ENCODE results near the gene ITGA11. TPM values are rescaled to one million over a fixed set of nuclear protein-coding genes. Genes with fewer than 3 reads are reported as not detected.

ITGA11 gene
- total RNA-seq, 1 experiment from 2014 or later = 0.70 TPM

DNA sequence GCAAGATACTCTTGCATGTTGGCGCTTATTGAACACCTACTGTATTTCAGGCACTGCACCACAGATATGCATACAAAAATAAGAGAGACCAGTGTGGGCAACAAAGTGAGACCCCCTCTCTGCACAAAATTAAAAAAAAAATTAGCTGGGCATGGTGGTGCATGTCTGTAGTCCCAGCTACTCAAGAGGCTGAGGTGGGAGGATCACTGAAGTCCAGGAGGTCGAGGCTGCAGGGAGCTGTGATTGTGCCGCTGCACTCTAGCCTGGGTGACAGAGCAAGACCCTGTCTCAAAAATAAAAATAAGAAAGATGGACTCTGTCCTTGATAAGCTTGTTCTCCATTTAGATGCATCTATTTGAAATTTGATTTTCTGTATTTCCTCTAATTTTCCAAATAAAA lies 133.6 kb downstream of the ITGA11 start:
- POLR2A ChIA-PET (ENCODE audit: unreplicated experiment) = no interaction called here
- Histone ChIP-seq H3K4me2 (no peak overlapping the region), H3K36me3 (ENCODE audit: low read depth) (no peaks in the 10 kb centered on the region), H3K27me3 (ENCODE audit: insufficient read depth, low read depth) (no peaks in the 10 kb centered on the region), H3K4me1 (replicated peaks; ENCODE audit: insufficient read depth) (no peaks in the 10 kb centered on the region), H3K27ac (no peak overlapping the region), H3K79me2 (ENCODE audit: low read depth) (no peaks in the 10 kb centered on the region), H3K9me2 (ENCODE audit: insufficient read depth) (no peaks in the 10 kb centered on the region), H3F3A (ENCODE audit: insufficient read depth, low read depth) (no peaks in the 10 kb centered on the region), H3K9me3 (ENCODE audit: insufficient read depth, low read depth) (no peaks in the 10 kb centered on the region), H4K20me1 (ENCODE audit: insufficient read depth) (peaks cover 2% of the 10 kb centered on the region; the same call in 1 of the 2 replicates), H2AFZ (no peak overlapping the region), H3K4me3 (no peak overlapping the region)
- DNase-seq = no peak
- intact Hi-C loops (cut with micrococcal nuclease; ENCODE audit: unreplicated experiment) = no loop called here
- no TSS peak for BruUV-seq (replicated peaks)
- CTCF ChIA-PET = no interaction called here
- TF ChIP-seq, protein P1, sequence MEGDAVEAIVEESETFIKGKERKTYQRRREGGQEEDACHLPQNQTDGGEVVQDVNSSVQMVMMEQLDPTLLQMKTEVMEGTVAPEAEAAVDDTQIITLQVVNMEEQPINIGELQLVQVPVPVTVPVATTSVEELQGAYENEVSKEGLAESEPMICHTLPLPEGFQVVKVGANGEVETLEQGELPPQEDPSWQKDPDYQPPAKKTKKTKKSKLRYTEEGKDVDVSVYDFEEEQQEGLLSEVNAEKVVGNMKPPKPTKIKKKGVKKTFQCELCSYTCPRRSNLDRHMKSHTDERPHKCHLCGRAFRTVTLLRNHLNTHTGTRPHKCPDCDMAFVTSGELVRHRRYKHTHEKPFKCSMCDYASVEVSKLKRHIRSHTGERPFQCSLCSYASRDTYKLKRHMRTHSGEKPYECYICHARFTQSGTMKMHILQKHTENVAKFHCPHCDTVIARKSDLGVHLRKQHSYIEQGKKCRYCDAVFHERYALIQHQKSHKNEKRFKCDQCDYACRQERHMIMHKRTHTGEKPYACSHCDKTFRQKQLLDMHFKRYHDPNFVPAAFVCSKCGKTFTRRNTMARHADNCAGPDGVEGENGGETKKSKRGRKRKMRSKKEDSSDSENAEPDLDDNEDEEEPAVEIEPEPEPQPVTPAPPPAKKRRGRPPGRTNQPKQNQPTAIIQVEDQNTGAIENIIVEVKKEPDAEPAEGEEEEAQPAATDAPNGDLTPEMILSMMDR (conservative IDR thresholded peaks at IDR 0.05) = no peak
- no peak for TF ChIP-seq EZH2 (IDR thresholded peaks at IDR 0.05; ENCODE audit: low read depth)

DNA sequence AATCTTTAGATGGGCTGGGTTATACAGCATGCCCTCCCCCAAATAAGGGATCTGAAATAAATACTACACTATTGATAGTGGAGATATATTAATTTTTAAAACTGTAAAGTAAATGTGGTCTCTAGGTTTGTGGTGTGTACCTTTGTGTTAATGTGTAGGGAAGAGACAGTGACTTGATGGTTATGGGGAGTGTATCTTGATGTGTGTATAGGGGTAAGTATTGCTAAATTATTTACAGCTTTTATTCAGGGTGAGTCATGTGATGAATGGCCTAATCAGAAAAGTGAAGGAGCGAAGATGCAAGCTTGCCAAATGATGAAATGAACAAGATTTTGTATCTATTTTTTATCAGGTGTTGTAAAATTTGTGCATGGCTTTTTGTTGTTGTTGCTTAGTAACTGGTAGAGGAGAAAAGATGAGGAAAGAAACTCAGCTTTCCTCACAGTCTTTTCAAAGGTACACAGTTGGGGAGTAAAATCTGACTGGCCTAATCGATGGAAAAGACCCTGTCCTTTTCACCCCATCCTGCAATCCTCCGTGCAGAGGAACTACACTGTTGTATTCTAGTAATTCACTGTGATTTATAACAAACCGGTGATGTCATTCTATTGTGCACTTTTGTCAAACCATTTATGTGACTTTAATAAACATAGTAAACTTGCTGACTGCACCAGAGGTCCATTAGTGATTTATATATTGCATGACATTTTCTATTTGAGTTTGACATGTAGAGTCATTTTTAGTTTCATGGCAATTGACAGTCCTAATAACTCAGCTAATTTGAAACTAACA lies 136.8 kb downstream of the ITGA11 start:
- TF ChIP-seq, protein P1 (conservative IDR thresholded peaks at IDR 0.05) = no peak
- no peak for TF ChIP-seq EZH2 (IDR thresholded peaks at IDR 0.05; ENCODE audit: low read depth)
- no peak overlapping the region for H3K4me3 ChIP-seq
- no peak for DNase-seq
- H3K9me3 ChIP-seq (ENCODE audit: insufficient read depth, low read depth) = no peaks in the 10 kb centered on the region
- no peak overlapping the region for H2AFZ ChIP-seq
- peaks cover 11% of the 10 kb centered on the region; the same call in 1 of the 2 replicates for H4K20me1 ChIP-seq (ENCODE audit: insufficient read depth)
- H3K4me1 ChIP-seq (replicated peaks; ENCODE audit: insufficient read depth) = no peaks in the 10 kb centered on the region
- intact Hi-C loops (cut with micrococcal nuclease; ENCODE audit: unreplicated experiment) = no loop called here
- POLR2A ChIA-PET (ENCODE audit: unreplicated experiment) = no interaction called here
- H3K4me2 ChIP-seq = no peak overlapping the region
- H3K36me3 ChIP-seq (ENCODE audit: low read depth) = 0 out of 2 replicates have a peak, but pooled peaks cover 5% of the 10 kb centered on the region
- H3K27ac ChIP-seq = no peak overlapping the region
- no peaks in the 10 kb centered on the region for H3F3A ChIP-seq (ENCODE audit: insufficient read depth, low read depth)
- CTCF ChIA-PET = interaction anchor here (0.6 kb wide), 1 partner anchor 42 kb away, joined by 4 read pairs; no protein-coding TSS in a partner anchor
- no peaks in the 10 kb centered on the region for H3K27me3 ChIP-seq (ENCODE audit: insufficient read depth, low read depth)
- H3K9me2 ChIP-seq (ENCODE audit: insufficient read depth) = no peaks in the 10 kb centered on the region
- H3K79me2 ChIP-seq (ENCODE audit: low read depth) = peaks cover 20% of the 10 kb centered on the region
- no TSS peak for BruUV-seq (replicated peaks)

DNA sequence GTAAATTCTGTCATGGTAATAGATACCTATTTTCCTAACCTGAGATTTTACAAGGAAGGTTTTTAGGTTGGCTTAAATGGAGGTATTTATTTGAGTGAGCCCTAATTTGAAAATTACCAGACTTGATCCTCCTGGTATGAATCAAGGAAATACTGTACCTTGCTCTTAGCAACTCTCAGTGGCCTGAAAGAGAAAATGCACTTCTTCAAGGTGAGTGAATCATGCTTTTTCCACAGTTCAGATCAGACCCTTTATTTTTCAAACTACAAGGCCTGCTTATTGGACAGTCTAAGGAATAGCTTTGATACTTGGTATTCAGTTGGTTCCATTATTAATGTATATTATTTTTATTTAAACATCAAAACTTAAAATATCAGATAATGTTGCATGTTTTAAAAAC lies 139.0 kb downstream of the ITGA11 start:
- H4K20me1 ChIP-seq (ENCODE audit: insufficient read depth) = peaks cover 12% of the 10 kb centered on the region; the same call in 1 of the 2 replicates
- TF ChIP-seq, protein P1 (conservative IDR thresholded peaks at IDR 0.05) = no peak
- TF ChIP-seq EZH2 (IDR thresholded peaks at IDR 0.05; ENCODE audit: low read depth) = no peak
- no peak overlapping the region for H2AFZ ChIP-seq
- H3K79me2 ChIP-seq (ENCODE audit: low read depth) = peaks cover 42% of the 10 kb centered on the region
- 0 out of 2 replicates have a peak, but pooled peaks cover 5% of the 10 kb centered on the region for H3K36me3 ChIP-seq (ENCODE audit: low read depth)
- H3K4me3 ChIP-seq = no peak overlapping the region
- H3K9me3 ChIP-seq (ENCODE audit: insufficient read depth, low read depth) = no peaks in the 10 kb centered on the region
- intact Hi-C loops (cut with micrococcal nuclease; ENCODE audit: unreplicated experiment) = no loop called here
- H3K9me2 ChIP-seq (ENCODE audit: insufficient read depth) = no peaks in the 10 kb centered on the region
- no peaks in the 10 kb centered on the region for H3F3A ChIP-seq (ENCODE audit: insufficient read depth, low read depth)
- ChIA-PET CTCF (no interaction called here), POLR2A (ENCODE audit: unreplicated experiment) (no interaction called here)
- no peaks in the 10 kb centered on the region for H3K27me3 ChIP-seq (ENCODE audit: insufficient read depth, low read depth)
- H3K4me1 ChIP-seq (replicated peaks; ENCODE audit: insufficient read depth) = no peaks in the 10 kb centered on the region
- no peak overlapping the region for H3K4me2 ChIP-seq
- no peak overlapping the region for H3K27ac ChIP-seq
- no TSS peak for BruUV-seq (replicated peaks)
- no peak for DNase-seq

All from PC-9 (cell line).